GM19238 (cell line): ENCODE data around the gene DPF3.

ENCODE experiments used
- DNase-seq: peaks from one replicate; pipeline ENCODE4 v3.0.0; 2011; ENCODE audit warnings: low spot score; ENCODE audit not compliant: insufficient read length

DPF3 gene

GRCh38 chr14:72715850-72716228 lies 178.1 kb downstream of the DPF3 start:
- no peak for DNase-seq

GRCh38 chr14:72715215-72715849 lies 178.6 kb downstream of the DPF3 start:
- no peak for DNase-seq

- DNase-seq = no peak
Observed at GRCh38 chr14:72714871-72715214, 179.1 kb downstream of the DPF3 start.

GRCh38 chr14:72714094-72714493 lies 179.8 kb downstream of the DPF3 start:
- DNase-seq = peak; percentile 23

GRCh38 chr14:72711936-72712335 lies 182.0 kb downstream of the DPF3 start:
- no peak for DNase-seq

GRCh38 chr14:72709916-72710611 lies 183.8 kb downstream of the DPF3 start:
- DNase-seq = no peak

GRCh38 chr14:72708708-72709475 lies 185.0 kb downstream of the DPF3 start:
- no peak for DNase-seq

- DNase-seq = no peak
Observed at GRCh38 chr14:72708222-72708621, 185.7 kb downstream of the DPF3 start.

GRCh38 chr14:72706485-72706884 lies 187.4 kb downstream of the DPF3 start:
- no peak for DNase-seq

- DNase-seq = no peak
Observed at GRCh38 chr14:72704502-72704901, 189.4 kb downstream of the DPF3 start.

GRCh38 chr14:72701605-72702004 lies 192.3 kb downstream of the DPF3 start:
- no peak for DNase-seq

- no peak for DNase-seq
Observed at GRCh38 chr14:72701237-72701565, 192.7 kb downstream of the DPF3 start.

- DNase-seq = no peak
Observed at GRCh38 chr14:72700338-72701236, 193.3 kb downstream of the DPF3 start.

GRCh38 chr14:72699852-72700257 lies 194.0 kb downstream of the DPF3 start:
- no peak for DNase-seq

GRCh38 chr14:72699443-72699842 lies 194.5 kb downstream of the DPF3 start:
- DNase-seq = no peak

- no peak for DNase-seq
Observed at GRCh38 chr14:72692696-72693095, 201.2 kb downstream of the DPF3 start.

GRCh38 chr14:72690324-72690723 lies 203.6 kb downstream of the DPF3 start:
- DNase-seq = no peak

GRCh38 chr14:72688990-72689671 lies 204.8 kb downstream of the DPF3 start:
- no peak for DNase-seq

GRCh38 chr14:72686832-72687231 lies 207.1 kb downstream of the DPF3 start:
- DNase-seq = no peak

GRCh38 chr14:72686101-72686500 lies 207.8 kb downstream of the DPF3 start:
- no peak for DNase-seq

- DNase-seq = no peak
Observed at GRCh38 chr14:72685456-72685855, 208.4 kb downstream of the DPF3 start.
